Measurements from ENCODE around the gene AKR1B15.

- TF ChIP-seq, protein P1, sequence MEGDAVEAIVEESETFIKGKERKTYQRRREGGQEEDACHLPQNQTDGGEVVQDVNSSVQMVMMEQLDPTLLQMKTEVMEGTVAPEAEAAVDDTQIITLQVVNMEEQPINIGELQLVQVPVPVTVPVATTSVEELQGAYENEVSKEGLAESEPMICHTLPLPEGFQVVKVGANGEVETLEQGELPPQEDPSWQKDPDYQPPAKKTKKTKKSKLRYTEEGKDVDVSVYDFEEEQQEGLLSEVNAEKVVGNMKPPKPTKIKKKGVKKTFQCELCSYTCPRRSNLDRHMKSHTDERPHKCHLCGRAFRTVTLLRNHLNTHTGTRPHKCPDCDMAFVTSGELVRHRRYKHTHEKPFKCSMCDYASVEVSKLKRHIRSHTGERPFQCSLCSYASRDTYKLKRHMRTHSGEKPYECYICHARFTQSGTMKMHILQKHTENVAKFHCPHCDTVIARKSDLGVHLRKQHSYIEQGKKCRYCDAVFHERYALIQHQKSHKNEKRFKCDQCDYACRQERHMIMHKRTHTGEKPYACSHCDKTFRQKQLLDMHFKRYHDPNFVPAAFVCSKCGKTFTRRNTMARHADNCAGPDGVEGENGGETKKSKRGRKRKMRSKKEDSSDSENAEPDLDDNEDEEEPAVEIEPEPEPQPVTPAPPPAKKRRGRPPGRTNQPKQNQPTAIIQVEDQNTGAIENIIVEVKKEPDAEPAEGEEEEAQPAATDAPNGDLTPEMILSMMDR (IDR thresholded peaks at IDR 0.05), result no peak
- no peak for TF ChIP-seq POLR2A (IDR thresholded peaks at IDR 0.05)
These were observed 2.0 kb upstream of the AKR1B15 start for GRCh38 chr7:134546955-134547354.

All from uterus (tissue), 2 donors.